ENCODE measurements around the gene MICAL2. TPM values are rescaled to one million over a fixed set of nuclear protein-coding genes. Genes with fewer than 3 reads are reported as not detected.

Gene MICAL2
- total and polyA plus RNA-seq, 3 donors from 2014 or later = 224 to 461 (median 401) TPM

GRCh38 chr11:12248330-12248729, 137.9 kb downstream of the MICAL2 start:
- Histone ChIP-seq H3K4me3 (no peak overlapping the region), H3K27me3 (no peaks in the 10 kb centered on the region), H3K36me3 (ENCODE audit: low read depth, missing control alignments) (no peaks in the 10 kb centered on the region), H3K4me1 (peaks cover 55% of the 10 kb centered on the region), H3K27ac (peak overlapping the region; percentile 74 to 75), H3K9me3 (no peaks in the 10 kb centered on the region)
- intact Hi-C loops (cut with DNase I; ENCODE audit: low total_unique reads) = no loop called here
- DNase-seq = peak; percentile 93
- TF ChIP-seq POLR2A (IDR thresholded peaks at IDR 0.05) (no peak), CTCF (IDR thresholded peaks at IDR 0.05) (no peak)
- 15 to 43% methylated on average over 2 to 5 of the region's 5 CpGs for WGBS, 2 donors

- Histone ChIP-seq H3K36me3 (ENCODE audit: low read depth, missing control alignments) (no peaks in the 10 kb centered on the region), H3K27ac (peak overlapping the region; percentile 74 to 75), H3K4me3 (no peak overlapping the region), H3K4me1 (peaks cover 51% of the 10 kb centered on the region), H3K27me3 (no peaks in the 10 kb centered on the region), H3K9me3 (no peaks in the 10 kb centered on the region)
- DNase-seq = peak; percentile 47
- TF ChIP-seq POLR2A (IDR thresholded peaks at IDR 0.05) (no peak), CTCF (IDR thresholded peaks at IDR 0.05) (no peak)
- intact Hi-C loops (cut with DNase I; ENCODE audit: low total_unique reads) = no loop called here
- WGBS, 2 donors = 42 to 63% methylated on average over 20 of the region's 20 CpGs
Measured at GRCh38 chr11:12249590-12250260, 139.3 kb downstream of the MICAL2 start.

GRCh38 chr11:12251666-12252560, 141.5 kb downstream of the MICAL2 start:
- DNase-seq = no peak
- H3K4me1 ChIP-seq = peaks cover 38% of the 10 kb centered on the region
- intact Hi-C loops (cut with DNase I; ENCODE audit: low total_unique reads) = no loop called here
- no peaks in the 10 kb centered on the region for H3K36me3 ChIP-seq (ENCODE audit: low read depth, missing control alignments)
- no peak overlapping the region for H3K4me3 ChIP-seq
- TF ChIP-seq CTCF (IDR thresholded peaks at IDR 0.05) (no peak), POLR2A (IDR thresholded peaks at IDR 0.05) (no peak)
- H3K9me3 ChIP-seq = no peaks in the 10 kb centered on the region
- 64 to 65% methylated on average over 4 of the region's 5 CpGs for WGBS, 2 donors
- no peaks in the 10 kb centered on the region for H3K27me3 ChIP-seq
- H3K27ac ChIP-seq = no peak overlapping the region

- Histone ChIP-seq H3K4me3 (no peak overlapping the region), H3K36me3 (ENCODE audit: low read depth, missing control alignments) (no peaks in the 10 kb centered on the region), H3K4me1 (peaks cover 21% of the 10 kb centered on the region), H3K27ac (no peak overlapping the region), H3K27me3 (no peaks in the 10 kb centered on the region), H3K9me3 (no peaks in the 10 kb centered on the region)
- 80 to 84% methylated on average over 7 of the region's 7 CpGs for WGBS, 2 donors
- no peak for DNase-seq
- intact Hi-C loops (cut with DNase I; ENCODE audit: low total_unique reads) = no loop called here
- no peak for TF ChIP-seq POLR2A (IDR thresholded peaks at IDR 0.05)
- TF ChIP-seq CTCF (IDR thresholded peaks at IDR 0.05) = no peak
Measured at GRCh38 chr11:12253843-12254281, 143.5 kb downstream of the MICAL2 start.
